ENCODE measurements around the gene DYSF. TPM values are rescaled to one million over a fixed set of nuclear protein-coding genes. Genes with fewer than 3 reads are reported as not detected.
"Not testable (repeated sequence)": the region's sequence is repeated elsewhere in the genome, so short reads cannot be mapped to it uniquely, and the experiment has no call there.

DYSF gene
- total RNA-seq, 1 donor, result 0.18 TPM

GRCh38 chr2:71655498-71655897 is 202.1 kb downstream of the DYSF start:
- DNase-seq (ENCODE audit: low read depth), result no peak
- H3K4me3 ChIP-seq (ENCODE audit: low read depth, low read length), result no peak overlapping the region
- TF ChIP-seq CTCF (IDR thresholded peaks at IDR 0.05; ENCODE audit: insufficient read depth, low read length), result no peak

GRCh38 chr2:71658256-71658655 is 204.9 kb downstream of the DYSF start:
- not testable (repeated sequence) for DNase-seq (ENCODE audit: low read depth)

GRCh38 chr2:71658771-71659170 is 205.4 kb downstream of the DYSF start:
- DNase-seq (ENCODE audit: low read depth), result no peak
- H3K4me3 ChIP-seq (ENCODE audit: low read depth, low read length), result no peak overlapping the region
- no peak for TF ChIP-seq CTCF (IDR thresholded peaks at IDR 0.05; ENCODE audit: insufficient read depth, low read length)

More at GRCh38 chr2:71658256-71658655, 204.9 kb downstream of the DYSF start:
- H3K4me3 ChIP-seq (ENCODE audit: low read depth, low read length), result not testable (repeated sequence)

GRCh38 chr2:71659868-71660518 is 206.6 kb downstream of the DYSF start:
- TF ChIP-seq CTCF (IDR thresholded peaks at IDR 0.05; ENCODE audit: insufficient read depth, low read length), result no peak
- DNase-seq (ENCODE audit: low read depth), result no peak
- no peak overlapping the region for H3K4me3 ChIP-seq (ENCODE audit: low read depth, low read length)

GRCh38 chr2:71661782-71662181 is 208.4 kb downstream of the DYSF start:
- H3K4me3 ChIP-seq (ENCODE audit: low read depth, low read length), result no peak overlapping the region
- DNase-seq (ENCODE audit: low read depth), result no peak
- no peak for TF ChIP-seq CTCF (IDR thresholded peaks at IDR 0.05; ENCODE audit: insufficient read depth, low read length)

- DNase-seq (ENCODE audit: low read depth), result no peak
- no peak for TF ChIP-seq CTCF (IDR thresholded peaks at IDR 0.05; ENCODE audit: insufficient read depth, low read length)
- no peak overlapping the region for H3K4me3 ChIP-seq (ENCODE audit: low read depth, low read length)
Observed at GRCh38 chr2:71662665-71663394, 209.5 kb downstream of the DYSF start.

- TF ChIP-seq CTCF (IDR thresholded peaks at IDR 0.05; ENCODE audit: insufficient read depth, low read length), result no peak
- H3K4me3 ChIP-seq (ENCODE audit: low read depth, low read length), result no peak overlapping the region
- DNase-seq (ENCODE audit: low read depth), result no peak
Observed at GRCh38 chr2:71664161-71664560, 210.8 kb downstream of the DYSF start.

Measured in fibroblast of the aortic adventitia (primary cell).